ENCODE results near the gene PIPOX. TPM values are rescaled to one million over a fixed set of nuclear protein-coding genes. Genes with fewer than 3 reads are reported as not detected.
A peak's percentile ranks its signal among the peaks of the same experiment; 100 is the strongest.

The PIPOX gene
- total and polyA plus RNA-seq, 2 of the 13 experiments (the other 11 are each of a cell fraction or from before 2014, with no cell fraction given): 87.3 to 154 TPM

- TF ChIP-seq MTERF4 (CRISPR knock-in tag; IDR thresholded peaks at IDR 0.05) (peak; percentile 91; the same call in 1 of the 2 replicates), HOXA5 (CRISPR knock-in tag; IDR thresholded peaks at IDR 0.05) (peak; percentile 98), ZNF383 (CRISPR knock-in tag; IDR thresholded peaks at IDR 0.05; ENCODE audit: borderline replicate concordance) (no peak), BRD4 (CRISPR knock-in tag; IDR thresholded peaks at IDR 0.05) (no peak; the same call in 1 of the 2 replicates), PRDM10 (CRISPR knock-in tag; IDR thresholded peaks at IDR 0.05; ENCODE audit: low read depth) (no peak), NRL (CRISPR knock-in tag; IDR thresholded peaks at IDR 0.05; ENCODE audit: borderline replicate concordance) (peak; percentile 41; the same call in 1 of the 2 replicates), ONECUT2 (CRISPR knock-in tag; IDR thresholded peaks at IDR 0.05) (peak; percentile 32; the same call in 1 of the 2 replicates), NCOA2 (CRISPR knock-in tag; IDR thresholded peaks at IDR 0.05) (peak; percentile 39; the same call in 1 of the 2 replicates), ARNT (IDR thresholded peaks at IDR 0.05) (no peak), ATF3 (CRISPR knock-in tag; IDR thresholded peaks at IDR 0.05) (peak; percentile 84), SRSF9 (IDR thresholded peaks at IDR 0.05; ENCODE audit: borderline replicate concordance, insufficient read depth, low read depth, low read length, poor library complexity, severe bottlenecking) (no peak), ZNF891 (CRISPR knock-in tag; IDR thresholded peaks at IDR 0.05) (peak; percentile 78; the same call in 1 of the 2 replicates), RERE (CRISPR knock-in tag; IDR thresholded peaks at IDR 0.05; ENCODE audit: low read depth) (0 out of 2 replicates have a peak, but pooled peaks have one; percentile 38), SMAD3 (CRISPR knock-in tag; IDR thresholded peaks at IDR 0.05) (peak; percentile 77; the same call in 1 of the 2 replicates), NFATC3 (CRISPR knock-in tag; IDR thresholded peaks at IDR 0.05) (no peak), ZNF589 (CRISPR knock-in tag; conservative IDR thresholded peaks at IDR 0.05) (peak; percentile 94), ZNF124 (CRISPR knock-in tag; IDR thresholded peaks at IDR 0.05) (peak; percentile 89), PCBP2 (optimal IDR thresholded peaks at IDR 0.05; ENCODE audit: low read depth, low read length, poor library complexity, severe bottlenecking) (no peak), SSRP1 (CRISPR knock-in tag; IDR thresholded peaks at IDR 0.05) (no peak), ATM (IDR thresholded peaks at IDR 0.05; ENCODE audit: borderline replicate concordance) (no peak), ZNF33B (CRISPR knock-in tag; IDR thresholded peaks at IDR 0.05) (no peak)
These were observed 36.9 kb upstream of the PIPOX start, which contains the start of gene SEZ6 (continued) for GRCh38 chr17:29005936-29006511.
